Activated CD8-positive, alpha-beta memory T cell treated with anti-CD3 and anti-CD28 coated beads, Interleukin-2, amount 50 U/mL, for 48 hours (primary cell): Measurements from ENCODE around the gene PRKAR1B.

Source experiments
- DNase-seq: peaks from one replicate; pipeline ENCODE4 v3.0.0-alpha.2; 2020

The PRKAR1B gene

GRCh38 chr7:739983-740942 lies 13.2 kb upstream of the PRKAR1B start:
- no peak for DNase-seq

- DNase-seq = no peak
These were observed 12.4 kb upstream of the PRKAR1B start for GRCh38 chr7:739455-739982.

GRCh38 chr7:738723-739454 lies 11.8 kb upstream of the PRKAR1B start:
- no peak for DNase-seq

DNA sequence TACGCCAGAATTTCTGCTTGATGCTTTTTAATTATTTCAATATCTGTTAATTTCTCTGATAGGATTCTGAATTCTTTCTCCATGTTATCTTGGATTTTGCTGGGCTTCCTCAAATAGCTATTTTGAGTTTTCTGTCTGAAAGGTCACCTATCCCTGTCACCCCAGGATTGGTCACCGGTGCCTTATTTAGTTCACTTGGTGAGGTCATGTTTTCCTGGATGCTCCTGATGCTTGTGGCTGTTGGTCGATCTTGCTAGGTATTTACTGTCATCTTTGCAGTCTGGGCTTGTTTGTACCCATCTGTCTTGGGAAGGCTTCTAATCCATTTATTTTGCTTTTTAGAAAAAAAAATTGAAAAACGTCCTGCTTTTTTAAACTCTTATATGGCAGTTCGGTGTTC lies 11.2 kb upstream of the PRKAR1B start:
- DNase-seq = no peak

- DNase-seq = no peak
These were observed 7.7 kb upstream of the PRKAR1B start for GRCh38 chr7:734808-735207.

- DNase-seq = no peak
These were observed 7.1 kb upstream of the PRKAR1B start for GRCh38 chr7:734214-734613.

GRCh38 chr7:732556-732955 lies 5.5 kb upstream of the PRKAR1B start:
- DNase-seq = no peak

DNA sequence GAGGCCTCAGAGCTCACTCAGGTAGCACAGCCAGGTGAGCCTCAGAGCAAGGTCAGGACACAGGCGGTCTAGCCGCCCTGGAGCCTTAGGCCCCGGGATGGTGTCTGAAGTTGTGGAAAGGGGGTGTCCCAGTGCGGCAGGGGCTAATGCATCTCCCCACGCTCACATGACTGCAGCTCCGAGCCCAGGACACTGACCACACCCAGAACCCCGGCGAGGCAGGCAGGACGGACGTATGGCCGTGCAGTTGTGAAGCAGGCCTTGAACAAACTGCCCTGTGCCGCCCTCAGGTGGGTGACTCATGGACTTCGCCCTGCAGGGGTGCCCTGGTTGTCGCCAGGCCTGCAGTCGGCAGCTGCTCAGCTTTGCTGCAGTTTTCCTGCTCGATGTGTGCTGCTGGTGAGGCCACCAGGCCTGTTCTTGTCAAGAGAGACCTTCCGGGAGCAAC lies 5.0 kb upstream of the PRKAR1B start:
- DNase-seq = no peak

- no peak for DNase-seq
These were observed 4.5 kb upstream of the PRKAR1B start for GRCh38 chr7:731440-732085.

GRCh38 chr7:730501-731439 lies 3.7 kb upstream of the PRKAR1B start:
- no peak for DNase-seq

DNA sequence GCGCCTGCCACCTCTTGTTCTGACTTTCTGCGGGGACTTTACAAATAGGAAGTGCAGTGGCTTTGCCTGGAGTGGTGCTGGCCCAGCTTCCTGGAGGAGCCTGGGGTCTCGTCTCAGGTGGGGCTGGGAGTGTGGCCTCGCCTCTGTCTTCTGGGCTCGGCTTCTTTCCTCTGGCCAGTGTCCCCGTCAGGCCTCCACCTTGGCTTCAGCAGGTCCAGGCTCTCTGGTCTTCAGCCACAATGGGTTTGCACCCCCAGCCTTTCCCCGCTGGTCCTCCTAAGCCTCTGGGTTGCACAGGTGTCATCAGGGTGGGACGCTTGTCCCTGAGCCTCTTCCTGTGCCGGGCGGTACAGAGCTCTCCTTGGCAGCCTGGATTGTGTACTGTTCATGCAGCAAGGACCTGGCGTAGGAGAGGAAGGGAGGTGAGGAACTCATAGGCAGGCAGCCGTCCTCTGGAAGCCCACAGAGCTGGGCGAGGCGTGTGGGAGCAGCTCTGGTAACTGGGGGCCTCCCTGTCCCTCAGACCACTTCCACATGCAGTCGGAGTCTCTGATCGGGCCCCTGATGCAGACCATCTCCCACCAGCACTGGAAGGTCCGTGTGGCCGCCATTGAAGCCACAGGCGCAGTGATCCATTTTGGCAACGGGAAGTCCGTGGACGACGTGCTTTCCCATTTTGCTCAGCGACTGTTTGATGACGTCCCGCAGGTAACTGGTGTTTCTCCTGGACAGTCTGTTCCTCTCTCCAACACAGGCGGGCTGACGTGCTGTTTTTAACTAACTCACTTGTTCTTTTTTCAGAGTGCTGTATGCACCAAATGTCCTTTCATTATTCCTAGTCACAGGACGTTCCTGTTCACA lies 2.3 kb upstream of the PRKAR1B start:
- no peak for DNase-seq

DNA sequence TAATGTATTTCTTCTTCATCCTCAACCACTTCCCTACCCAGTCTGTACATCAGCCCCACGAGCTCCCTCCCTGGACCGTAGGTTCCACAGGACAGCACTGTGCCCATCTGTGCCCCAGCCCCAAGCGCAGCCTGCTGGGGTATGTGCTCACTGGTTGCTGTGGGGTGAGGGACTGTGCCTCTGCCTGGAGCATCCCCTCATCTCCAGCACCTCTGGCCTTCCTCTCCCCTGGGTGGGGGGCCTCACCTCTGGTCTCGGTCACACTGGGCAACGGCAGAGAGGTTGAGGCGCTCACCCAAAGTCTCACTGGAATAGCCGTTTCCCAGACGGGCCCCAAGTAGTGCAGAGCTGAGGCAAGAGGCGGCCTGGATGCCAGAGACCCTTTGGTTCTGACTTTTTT lies 1.5 kb upstream of the PRKAR1B start:
- no peak for DNase-seq

DNA sequence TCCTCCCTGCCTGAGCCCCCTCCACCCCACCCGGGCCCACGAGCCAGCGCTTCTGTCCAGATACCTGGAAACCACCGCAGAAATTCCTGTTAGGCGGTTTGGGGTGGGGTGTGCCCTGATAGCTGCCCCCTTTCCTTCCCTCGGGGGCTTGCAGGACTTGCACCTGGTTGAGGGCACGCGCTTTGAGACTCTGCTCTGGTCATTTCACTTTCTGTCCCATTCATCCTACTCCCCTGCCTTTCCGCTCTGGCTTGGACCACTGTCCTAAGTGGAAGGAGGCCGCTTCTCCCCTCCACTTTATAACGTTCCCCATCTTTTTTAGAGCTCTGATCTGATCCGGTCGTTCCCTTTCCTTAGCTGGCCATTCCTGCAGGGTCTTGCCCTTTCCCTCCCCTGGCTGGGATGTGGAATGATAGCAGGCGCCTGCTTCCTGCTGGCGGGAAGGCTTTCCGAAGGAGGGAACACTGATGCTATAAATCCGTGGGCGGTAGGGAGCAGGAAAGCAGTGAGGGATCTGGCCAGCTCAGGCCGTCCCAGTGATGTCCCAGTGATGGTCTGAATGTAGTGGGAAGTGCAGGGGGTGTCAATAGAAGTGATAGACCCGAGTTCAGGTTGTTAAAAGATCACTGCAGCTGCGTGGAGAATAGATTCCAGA lies 852 bp upstream of the PRKAR1B start:
- no peak for DNase-seq

DNA sequence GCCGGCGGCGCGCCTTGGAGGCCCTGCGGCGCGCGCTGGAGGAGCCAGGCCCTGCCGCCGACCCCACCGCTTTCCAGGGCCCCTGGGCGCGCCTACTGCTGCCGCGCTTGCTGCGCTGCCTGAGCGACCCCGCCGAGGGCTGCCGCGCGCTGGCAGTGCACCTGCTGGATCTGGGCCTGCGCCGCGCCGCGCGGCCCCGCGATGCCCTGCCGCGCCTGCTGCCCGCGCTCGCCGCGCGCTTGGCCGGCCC lies 302 bp downstream of the PRKAR1B start:
- DNase-seq = no peak

- peak; percentile 94 for DNase-seq
These were observed 812 bp downstream of the PRKAR1B start, which contains the start of gene DNAAF5 for GRCh38 chr7:726084-726853. Gene DNAAF5, plus strand, starts transcription at chr7:726699. Its CDS starts 22 bp downstream, at chr7:726721.

- DNase-seq = peak; percentile 56
These were observed 1.7 kb downstream of the PRKAR1B start for GRCh38 chr7:725223-726005.

GRCh38 chr7:724298-724697 lies 2.8 kb downstream of the PRKAR1B start:
- DNase-seq = no peak

DNA sequence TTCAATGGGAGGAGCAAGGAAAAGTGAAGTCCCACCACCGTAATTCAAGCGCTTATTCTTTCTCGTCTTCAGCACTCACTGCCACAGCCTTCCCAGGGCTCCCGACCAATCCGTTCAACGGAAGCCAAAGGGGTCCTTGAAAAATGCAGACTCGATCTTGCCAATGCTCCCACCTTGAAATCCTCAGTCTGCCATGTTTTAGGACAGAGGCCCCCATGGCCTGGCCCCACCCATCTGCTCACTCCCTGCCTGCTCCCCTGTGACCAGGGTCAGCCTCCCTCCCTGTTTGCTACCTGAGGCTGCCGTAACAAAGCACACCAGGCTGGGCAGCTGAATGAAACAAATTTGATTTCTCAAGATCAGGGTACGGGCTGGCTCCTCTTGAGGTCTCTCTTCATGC lies 3.5 kb downstream of the PRKAR1B start:
- DNase-seq = peak; percentile 41

GRCh38 chr7:721619-722248 lies 5.3 kb downstream of the PRKAR1B start:
- DNase-seq = no peak
